HT1080 (cell line): Measurements from ENCODE around the gene BMP8B. TPM values are rescaled to one million over a fixed set of nuclear protein-coding genes. Genes with fewer than 3 reads are reported as not detected.
A peak's percentile ranks its signal among the peaks of the same experiment; 100 is the strongest.

ENCODE experiments used
- DNase-seq: peaks from one replicate; pipeline ENCODE4 v3.0.0-alpha.2; 2015; ENCODE audit warnings: low read depth
- total RNA-seq: library from RNA; depleted of rRNA; stranded (reverse); fragments of >200 nt; shearing (Covaris generic); gene quantifications from 2 replicates; pipeline ENCODE4 v1.2.3, GENCODE V29; 2014

BMP8B gene
- total RNA-seq, 1 experiment from 2014 or later, result not detected

DNA sequence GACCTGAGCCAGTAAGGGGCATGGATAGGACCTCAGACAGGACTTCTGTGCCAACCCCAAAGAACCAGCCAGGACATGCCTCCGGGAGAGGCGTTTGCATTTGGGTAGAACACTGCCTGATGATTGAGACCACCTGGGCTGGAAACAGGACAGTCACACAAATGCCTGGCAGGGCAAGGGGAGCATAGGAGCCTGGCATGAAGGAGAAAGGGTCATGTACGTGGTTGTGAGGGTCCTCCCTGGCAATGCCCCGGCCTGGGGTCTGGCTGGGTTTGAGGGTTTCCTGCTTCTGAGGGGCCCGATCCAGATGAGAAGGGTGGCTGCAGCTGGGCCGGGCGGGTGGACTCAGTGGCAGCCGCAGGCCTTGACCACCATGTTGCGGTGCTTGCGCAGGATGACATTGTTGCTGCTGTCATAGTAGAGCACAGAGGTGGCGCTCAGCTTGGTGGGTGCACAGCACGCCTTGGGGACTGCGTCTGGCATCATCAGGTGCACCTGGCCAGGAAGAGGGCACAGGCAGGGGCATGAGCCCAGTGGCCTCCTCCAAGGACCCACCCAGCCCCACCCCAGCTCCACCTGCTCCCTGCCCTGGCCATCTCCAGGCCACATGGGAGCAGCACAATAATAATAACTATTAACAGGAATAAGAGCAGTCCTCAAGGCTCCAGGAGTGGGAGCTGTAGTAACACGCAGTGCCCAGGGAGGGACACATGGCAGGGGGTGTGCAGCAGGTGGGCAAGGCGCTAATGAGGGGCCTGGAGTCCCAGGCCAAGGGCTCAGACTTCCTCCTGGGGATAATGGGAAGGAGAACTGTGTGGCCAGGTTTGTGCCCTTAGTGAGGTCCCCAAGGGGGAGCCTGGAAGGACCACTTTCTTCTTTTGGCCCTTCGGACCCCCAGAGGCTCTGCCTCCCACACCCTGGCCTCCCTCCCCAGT, 28.3 kb downstream of the BMP8B start:
- no peak for DNase-seq

DNA sequence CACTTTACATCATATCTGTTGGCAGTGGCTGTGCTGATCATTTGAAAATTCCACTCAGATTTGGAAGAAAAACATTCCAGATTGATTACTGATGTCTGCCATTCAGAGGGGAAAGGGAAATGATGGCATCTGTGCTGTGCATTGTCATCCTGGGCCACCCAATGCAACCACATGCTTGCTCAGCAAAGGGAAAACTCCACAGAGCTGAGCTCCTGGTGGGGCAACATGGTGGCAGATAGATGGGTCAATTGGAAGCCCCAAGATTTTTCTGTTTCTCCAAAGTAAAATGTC, 29.3 kb downstream of the BMP8B start:
- no peak for DNase-seq

DNA sequence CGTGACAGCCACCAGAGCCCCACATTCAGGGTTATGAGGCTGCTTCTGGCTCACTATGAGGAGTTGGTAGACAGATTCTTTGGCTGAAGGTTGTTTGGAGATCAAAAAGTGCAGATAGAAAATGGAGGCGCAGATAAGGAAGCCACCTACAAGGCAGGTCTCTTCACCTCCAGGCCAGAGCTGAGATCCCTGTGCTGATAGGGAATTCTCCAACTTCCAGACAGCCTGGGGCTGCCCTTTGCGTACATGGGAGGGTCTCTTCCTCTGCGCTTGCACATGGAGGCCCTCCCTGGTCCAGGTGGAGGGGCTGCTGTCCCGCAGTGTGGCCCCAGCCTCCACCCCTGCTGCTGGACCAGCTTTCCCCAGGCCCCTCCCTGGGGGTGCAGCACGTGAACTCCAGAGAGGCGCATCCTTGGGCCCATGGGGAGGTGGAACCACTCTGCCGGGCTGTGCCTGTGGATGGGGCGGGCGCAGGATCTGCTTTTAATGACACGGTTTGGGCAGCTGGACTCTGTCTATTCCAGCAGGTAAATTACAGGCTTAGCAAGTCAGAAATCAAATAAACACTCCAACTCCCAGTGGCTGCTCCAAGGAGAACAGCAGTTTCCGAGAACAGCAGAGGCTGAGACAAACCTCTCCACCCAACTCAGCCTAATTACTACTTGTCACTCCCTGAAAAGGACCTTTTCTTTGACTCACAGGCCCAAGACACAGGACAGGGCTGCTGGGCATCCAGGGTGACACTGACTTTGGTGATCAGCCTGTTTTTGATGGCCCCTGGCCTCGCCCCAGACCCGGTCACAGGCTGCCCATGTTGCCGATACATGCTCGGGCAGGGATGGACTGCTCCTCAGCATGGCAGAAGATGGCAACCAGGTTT, 29.9 kb downstream of the BMP8B start:
- DNase-seq, result no peak

DNA sequence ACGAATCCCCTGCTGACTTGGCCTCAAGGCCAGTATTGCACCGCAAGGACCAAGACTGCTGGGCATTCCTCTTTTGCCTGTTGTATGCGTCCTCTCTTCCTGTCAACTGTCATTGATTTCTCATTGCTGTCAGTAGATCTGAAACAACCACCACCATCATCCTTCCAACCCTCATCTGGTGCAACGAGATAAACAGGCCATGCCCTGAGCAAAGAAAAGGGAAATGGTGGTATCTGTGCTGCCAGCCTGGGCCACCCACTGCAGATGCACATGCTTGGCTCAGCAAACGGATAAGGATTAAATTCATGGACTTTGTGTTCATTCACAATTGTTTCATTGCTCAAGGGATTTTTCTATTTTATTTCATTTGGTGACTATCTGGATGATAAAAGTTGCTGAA, 31.2 kb downstream of the BMP8B start:
- DNase-seq, result no peak

DNA sequence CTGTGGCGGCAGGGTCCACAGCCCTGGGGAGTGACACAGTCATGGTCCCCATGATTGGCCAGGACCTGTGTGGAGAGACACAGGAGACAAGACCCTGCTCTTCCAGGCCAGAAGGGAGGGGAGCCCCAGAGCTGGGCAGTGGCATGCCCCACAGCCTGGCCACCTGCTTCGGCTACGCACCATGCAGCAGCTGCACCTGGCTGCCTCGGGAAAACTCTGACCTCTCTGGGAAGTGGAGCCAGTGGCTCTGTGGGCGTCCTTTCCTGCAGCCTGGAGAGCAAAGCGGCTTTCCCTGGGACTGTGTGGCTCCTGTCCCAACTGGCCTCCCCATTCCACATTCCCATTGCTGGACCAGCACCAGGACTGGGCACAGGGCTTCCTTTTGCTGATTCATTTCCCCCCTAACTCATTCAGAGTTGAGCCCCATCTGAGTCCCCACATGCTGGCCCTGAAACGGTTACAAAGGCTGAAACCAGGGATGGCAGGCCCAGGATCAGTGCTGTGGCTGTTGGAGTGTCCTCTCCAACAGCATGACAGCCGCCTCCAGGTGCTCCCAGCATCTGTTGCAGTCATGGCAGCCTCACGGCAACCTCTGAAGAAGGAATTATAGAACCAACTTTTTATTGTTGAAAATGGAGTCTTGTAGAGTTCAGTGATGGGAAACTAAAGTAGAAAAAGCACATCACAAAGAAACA, 32.6 kb downstream of the BMP8B start:
- DNase-seq, result no peak

DNA sequence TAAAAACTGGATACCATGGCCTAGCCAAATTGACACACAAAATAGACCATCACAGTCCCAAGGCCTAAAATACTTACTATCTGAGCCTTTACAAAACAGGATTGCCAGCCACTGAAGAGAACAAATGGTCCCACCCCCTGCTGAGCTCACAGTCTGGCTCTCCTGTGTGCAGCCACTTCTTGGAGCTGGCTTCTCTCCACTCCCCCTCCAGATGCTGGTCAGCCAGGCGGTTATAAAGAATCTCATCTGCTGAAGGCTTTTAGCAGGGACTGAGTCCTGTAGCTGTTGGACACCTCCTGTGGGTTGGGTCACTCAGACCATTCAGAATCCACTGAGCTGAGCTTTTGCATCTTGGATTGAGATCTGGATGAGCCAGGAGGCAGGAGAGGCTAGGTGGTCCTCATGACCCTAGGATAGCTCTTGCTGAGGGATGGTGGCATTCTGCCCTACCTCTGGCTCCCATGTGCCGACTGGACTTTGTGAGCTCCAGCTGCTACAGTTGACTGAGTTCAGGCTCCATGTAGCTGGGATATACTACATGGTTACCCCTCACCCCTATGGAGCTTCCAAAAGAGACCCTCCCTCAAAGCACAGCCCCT, 33.7 kb downstream of the BMP8B start:
- no peak for DNase-seq

DNA sequence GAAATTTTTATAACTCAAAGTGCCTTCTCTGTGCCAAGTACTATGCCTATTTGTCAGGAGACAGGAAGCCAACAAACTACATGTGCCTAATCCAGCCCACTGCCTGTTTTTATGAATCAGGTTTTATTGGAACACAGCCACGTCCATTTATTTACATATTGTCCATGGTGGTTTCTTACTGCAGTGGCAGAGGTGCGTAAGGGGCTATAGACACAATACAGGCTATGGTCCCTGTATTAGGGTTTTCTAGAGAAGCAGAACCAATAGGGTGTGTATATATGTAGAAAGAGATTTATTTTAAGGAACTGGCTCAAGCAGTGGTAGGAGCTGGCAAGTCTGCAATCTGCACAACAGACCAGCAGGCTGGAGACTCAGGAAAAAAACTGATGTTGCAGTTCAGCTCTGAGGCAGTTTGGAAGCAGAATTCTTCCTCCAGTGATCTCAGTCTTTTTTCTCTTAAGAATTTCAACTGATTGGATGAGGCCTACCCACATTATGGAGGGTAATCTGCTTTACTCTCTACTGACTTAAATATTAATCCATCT, 34.6 kb downstream of the BMP8B start:
- DNase-seq, result no peak

DNA sequence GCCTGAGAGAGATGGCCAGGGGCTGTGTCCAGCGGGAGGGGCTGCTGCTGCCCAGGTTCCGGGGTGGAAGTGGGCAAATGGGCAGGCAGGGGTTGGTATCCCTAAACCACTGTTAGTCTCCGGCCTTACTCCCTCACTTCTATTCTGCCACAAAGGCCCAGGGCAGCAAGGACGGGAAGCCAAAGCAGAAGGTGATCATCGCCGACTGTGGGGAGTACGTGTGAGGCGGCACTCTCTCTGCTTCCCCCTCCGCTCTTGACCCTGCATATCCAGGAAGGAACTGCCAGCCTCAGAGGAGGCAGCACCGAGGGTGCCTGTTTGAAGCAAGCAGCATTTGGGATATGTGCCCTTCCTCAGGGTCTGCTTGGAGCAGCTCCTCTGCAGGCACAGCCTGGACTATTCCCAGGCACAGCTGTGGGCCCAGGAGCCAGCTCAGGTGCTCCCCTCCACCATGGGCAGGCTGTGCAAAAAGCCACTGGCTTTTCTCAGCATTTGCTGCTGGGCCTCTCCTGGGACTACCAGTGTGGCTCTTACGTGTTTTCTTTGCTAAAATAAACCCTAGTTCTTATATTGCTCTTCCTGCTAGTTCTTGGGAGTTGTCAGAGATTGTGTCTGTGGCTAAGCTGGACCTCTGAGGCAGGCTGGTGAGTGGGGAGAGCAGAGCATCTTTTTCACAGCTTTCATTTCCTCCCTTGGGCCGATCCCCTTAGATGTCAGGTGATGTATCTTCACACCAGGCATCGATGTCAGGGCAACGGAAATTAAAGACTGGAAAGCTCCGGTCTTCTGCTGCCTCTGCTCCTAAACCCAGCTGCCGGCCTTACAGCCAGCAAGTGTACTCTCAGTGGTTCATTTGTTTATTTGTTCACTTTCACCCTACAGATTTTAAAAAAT, 35.3 kb downstream of the BMP8B start:
- no peak for DNase-seq

DNA sequence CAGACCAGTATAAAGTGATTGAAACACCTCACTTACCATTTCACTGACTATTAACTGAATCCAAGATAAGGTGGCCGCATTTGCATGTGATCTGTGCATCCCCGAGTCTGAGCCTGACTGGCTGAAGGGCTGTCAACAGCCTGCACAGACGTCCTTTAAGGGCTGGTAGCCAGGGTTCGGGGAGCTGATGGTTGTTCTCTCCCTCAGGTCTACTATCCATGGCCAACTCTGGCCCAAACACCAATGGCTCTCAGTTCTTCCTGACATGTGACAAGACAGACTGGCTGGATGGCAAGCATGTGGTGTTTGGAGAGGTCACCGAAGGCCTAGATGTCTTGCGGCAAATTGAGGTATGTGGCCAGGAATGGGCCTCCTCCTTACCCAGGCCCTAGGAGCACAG, 36.0 kb downstream of the BMP8B start:
- DNase-seq, result no peak

DNA sequence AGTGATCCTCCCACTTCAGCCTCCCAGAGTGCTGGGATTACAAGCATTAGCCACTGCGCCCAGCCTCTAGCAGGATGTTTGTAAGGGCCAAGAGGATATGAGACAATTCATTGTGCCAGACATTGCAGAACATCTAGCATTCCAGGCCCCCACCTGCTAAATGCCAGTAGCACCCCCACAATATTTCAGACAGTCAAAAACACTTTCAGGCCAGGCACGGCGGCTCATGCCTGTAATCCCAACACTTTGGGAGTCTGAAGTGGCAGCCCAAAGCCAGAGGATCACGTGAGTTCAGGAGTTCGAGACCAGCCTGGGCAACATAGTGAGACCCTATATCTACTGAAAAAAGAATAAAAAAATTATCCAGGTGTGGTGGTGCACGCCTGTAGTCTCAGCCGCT, 37.1 kb downstream of the BMP8B start:
- DNase-seq, result no peak

DNA sequence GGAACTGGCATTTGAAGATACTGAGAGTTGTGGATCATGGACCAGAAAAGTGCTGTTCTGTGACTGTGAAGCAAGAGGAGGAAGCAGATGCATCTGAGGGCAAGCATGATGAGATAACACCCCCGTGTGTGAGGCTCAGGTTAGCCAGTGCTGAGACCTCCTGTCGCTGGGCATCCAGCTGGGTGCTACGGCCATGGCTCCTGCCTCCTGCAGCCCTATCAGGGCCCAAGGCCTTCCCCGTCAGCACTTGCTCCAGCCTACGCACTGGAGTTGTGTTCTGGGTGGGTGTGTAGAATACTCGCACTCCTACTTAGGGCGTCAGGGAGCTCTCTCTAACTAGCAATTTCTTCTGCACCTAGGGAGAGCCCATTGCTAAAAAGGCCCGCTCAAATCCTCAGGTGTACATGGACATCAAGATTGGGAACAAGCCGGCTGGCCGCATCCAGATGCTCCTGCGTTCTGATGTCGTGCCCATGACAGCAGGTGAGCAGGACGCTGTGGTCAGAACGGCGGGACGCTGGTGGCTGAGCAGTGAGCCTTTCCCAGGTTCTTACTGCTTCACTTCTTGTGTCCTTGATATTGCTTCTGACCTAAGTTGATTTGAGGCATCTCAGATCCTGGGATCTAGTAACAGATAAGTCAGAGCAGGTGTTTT, 43.5 kb downstream of the BMP8B start:
- DNase-seq, result no peak

DNA sequence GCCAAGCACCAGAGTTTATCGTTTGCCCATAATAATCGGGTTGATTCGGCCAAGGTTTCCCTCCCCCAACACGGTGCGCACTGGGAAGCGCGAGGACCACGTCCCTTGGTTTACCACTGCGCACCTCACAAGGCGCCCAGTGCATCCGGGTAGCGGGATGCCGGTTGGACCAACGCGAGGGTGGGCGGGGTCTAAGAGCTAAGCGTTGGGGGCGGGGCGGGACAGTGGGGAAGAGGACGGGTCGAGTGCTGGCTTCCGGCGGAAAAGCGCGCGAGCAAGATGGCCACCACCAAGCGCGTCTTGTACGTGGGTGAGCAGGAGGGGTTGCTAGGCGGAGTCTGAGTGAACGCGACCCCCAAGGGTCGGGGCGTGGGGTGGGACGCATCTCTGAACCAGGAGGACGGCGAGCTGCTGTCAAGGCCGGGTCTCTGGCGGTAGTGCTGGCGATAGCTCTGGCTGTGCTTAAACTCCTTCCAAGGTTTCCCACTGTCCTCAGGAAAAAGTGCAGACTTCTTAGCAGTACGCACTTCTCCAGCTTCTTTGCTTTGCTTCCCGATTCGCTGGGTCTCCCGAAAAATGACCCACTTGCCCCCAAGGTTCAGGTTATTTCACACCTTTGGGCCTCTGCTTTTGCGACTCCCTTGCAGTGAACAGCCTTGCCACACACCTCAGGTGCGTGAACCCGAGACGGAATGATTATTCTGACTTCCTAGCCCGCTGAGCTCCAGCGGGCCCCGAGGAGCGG, 49.9 kb downstream of the BMP8B start, which contains the start of gene PPIE:
Gene PPIE, plus strand, starts transcription at position 261 of the 745 bp plus-strand sequence. Its CDS starts 19 bp downstream, at position 280.
- peak; percentile 69 for DNase-seq

DNA sequence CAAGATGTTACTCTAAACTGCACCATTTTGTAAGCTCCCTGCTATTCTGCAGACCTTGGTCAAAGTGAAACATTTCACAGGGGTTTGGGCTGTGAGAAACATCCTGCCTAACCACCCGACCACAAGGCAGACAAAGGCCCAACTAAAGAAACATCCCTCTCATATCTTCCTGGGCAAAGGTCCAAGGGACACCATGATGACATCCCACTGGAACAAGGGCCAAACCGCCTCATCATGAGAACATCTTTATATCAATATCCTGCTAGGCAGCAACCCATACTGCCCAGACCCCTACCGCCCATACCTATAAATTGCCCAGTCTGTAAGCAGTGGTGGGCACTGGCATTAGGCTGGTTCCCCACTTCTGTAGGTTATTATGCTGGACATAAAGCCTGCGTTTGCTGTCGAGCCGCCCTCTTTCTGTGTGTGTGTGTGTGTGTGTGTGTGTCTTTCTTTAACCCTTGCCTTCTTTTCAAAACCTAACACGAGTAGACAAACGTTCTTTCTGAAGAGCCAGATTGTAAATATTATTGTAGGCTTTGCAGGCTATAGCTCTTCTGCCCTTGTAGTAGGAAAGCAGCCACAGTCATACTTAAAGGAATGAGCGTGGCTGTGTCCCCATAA, 51.0 kb downstream of the BMP8B start:
- peak; percentile 78 for DNase-seq

DNA sequence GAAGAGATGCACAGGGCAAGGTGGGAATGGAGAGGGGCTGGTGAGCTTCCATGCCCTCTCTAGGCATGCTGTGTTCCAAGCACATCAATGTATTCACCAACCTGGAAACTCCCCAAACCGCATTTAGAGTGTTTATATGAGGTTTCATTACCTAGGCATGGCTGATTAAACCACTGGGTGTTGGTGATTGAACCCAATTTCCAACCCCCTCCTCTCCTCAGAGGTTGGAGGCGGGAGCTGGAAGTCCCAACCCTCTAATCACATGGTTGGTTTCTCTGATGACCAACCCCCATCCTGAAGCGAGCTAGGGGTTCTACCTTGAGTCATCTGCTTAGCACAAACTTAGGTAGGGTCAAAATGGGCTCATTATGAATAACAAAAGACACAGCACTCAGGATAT, 52.9 kb downstream of the BMP8B start:
- peak; percentile 27 for DNase-seq

DNA sequence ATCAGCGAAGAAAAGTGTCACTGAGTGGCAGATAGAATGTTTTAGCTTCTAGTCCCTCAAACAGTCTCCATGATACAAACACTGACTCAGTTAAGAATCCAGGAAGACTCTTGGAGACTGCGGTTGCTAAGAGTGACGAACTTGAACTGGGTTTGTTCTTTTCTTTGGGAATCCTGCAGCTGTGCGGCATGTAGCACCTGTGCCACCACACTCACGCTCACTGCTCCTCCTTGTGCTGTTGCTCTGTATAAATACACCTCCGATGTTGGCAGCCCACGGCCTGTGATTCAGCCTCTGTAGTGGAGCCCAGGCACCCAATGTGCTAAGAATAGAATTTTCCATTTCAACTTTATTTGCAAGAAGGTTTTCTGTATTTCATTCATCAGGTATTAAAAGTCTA, 55.5 kb downstream of the BMP8B start:
- DNase-seq, result peak; percentile 45

DNA sequence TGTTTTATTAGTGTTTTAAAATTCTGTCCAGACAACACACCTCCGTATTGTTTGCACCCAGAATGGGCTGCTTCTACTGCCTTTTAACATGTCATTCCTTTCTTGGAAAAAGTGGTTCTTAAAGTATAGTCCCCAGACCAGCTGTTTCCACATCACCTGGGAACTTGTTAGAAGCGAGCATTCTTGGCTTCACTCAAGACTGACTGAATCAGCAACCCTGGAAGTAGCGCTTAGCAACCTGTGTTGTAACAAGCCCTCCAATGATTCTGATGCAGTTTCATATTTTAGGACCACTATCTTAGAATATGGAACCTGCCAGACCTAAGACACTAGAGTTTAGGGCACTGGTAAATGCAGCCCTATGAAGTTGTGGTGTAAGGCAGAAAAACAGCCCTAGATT, 55.9 kb downstream of the BMP8B start:
- no peak for DNase-seq

DNA sequence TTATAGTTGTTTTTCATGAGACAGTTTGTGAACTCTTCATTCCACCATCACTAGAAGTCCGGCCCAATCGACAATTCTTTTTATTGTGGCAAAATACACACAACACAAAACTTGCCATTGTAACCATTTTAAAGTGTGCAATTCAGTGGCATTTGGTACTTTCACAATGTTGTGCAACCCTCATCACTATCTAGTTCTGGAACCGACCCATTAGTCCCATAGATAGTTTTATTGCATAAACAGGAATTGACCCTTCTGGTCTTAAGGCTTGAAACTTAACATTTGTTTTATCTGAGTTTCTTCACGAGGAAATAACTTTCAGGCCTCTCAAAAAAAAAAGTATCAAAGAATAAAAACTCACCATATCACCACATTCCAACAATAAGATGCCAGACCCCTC, 58.8 kb downstream of the BMP8B start:
- DNase-seq, result no peak

DNA sequence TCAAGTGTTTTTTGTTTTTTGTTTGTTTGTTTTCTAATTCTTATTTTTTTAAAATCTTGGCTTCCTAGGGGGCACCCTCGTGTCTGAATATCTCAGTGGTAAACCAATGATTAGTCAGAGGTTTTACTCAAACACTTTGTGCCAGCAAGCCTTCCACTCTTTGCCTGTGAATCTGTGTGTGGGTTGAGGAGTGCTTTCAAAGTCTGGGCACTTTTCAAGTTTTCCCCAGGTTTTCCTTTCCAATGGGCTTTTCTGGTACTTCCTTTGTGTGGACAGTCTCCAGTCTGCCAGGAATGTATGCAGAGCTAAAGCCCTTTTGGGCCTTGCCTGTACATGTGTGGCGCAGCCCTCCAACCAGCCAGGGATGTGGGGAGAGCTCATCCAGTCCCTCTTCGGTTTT, 59.6 kb downstream of the BMP8B start:
- DNase-seq, result no peak
